RWPE2 (cell line): ENCODE data around the gene LAMC1.
"Not testable (repeated sequence)": the region's sequence is repeated elsewhere in the genome, so short reads cannot be mapped to it uniquely, and the experiment has no call there.

Experiments used
- ATAC-seq: fragments of 200-7000 bp; cut with Tn5 transposase; 3 replicates; pipeline ENCODE4 v1.9.1; 2021; ENCODE audit warnings: low read depth
- DNase-seq: peaks from one replicate; pipeline ENCODE4 v3.0.0-alpha.2; 2020; ENCODE audit warnings: low spot score
- H3K27ac ChIP-seq: fragments of 450-650 bp; 2 replicates; pipeline ENCODE4 v1.5.1; 2017; ENCODE audit warnings: mild to moderate bottlenecking; ENCODE audit not compliant: poor library complexity, severe bottlenecking
- H3K27me3 ChIP-seq: fragments of 250-450 bp; sonication (Bioruptor Pico); 2 replicates; pipeline ENCODE4 v1.5.1; 2021; ENCODE audit warnings: mild to moderate bottlenecking, moderate library complexity; ENCODE audit not compliant: insufficient read depth, poor library complexity, severe bottlenecking
- H3K36me3 ChIP-seq: fragments of 250-450 bp; sonication (Bioruptor Pico); 2 replicates; pipeline ENCODE4 v1.5.1; 2020; ENCODE audit warnings: low read depth, mild to moderate bottlenecking, moderate library complexity
- H3K4me1 ChIP-seq: fragments of 250-450 bp; sonication (Bioruptor Pico); 2 replicates; pipeline ENCODE4 v1.5.1; 2021; ENCODE audit warnings: mild to moderate bottlenecking, moderate library complexity; ENCODE audit not compliant: insufficient read depth, poor library complexity, severe bottlenecking
- H3K4me3 ChIP-seq: fragments of 250-450 bp; sonication (Bioruptor Pico); 2 replicates; pipeline ENCODE4 v1.5.1; 2021; ENCODE audit warnings: mild to moderate bottlenecking, moderate library complexity; ENCODE audit not compliant: severe bottlenecking
- H3K9me3 ChIP-seq: fragments of 250-450 bp; sonication (Bioruptor Pico); 2 replicates; pipeline ENCODE4 v1.5.1; 2021; ENCODE audit warnings: mild to moderate bottlenecking, moderate library complexity; ENCODE audit not compliant: severe bottlenecking
- CTCF ChIP-seq: fragments of 450-650 bp; IDR thresholded peaks from one replicate; pipeline ENCODE4 v1.5.1; 2017; ENCODE audit warnings: mild to moderate bottlenecking, moderate library complexity; ENCODE audit not compliant: poor library complexity, severe bottlenecking

LAMC1 gene

GRCh38 chr1:183143576-183144315 lies 120.5 kb downstream of the LAMC1 start:
- H3K36me3 ChIP-seq = peaks cover 50% of the 10 kb centered on the region
- TF ChIP-seq CTCF = no peak
- peak overlapping the region; percentile 7 for H3K27ac ChIP-seq
- DNase-seq (no peak), ATAC-seq (no peak)
- H3K4me1 ChIP-seq = peaks cover 17% of the 10 kb centered on the region
- H3K27me3 ChIP-seq = no peaks in the 10 kb centered on the region
- H3K9me3 ChIP-seq = no peaks in the 10 kb centered on the region
- no peak overlapping the region for H3K4me3 ChIP-seq

GRCh38 chr1:183144752-183145151 lies 121.5 kb downstream of the LAMC1 start:
- Histone ChIP-seq H3K9me3 (no peaks in the 10 kb centered on the region), H3K27ac (no peak overlapping the region), H3K4me1 (peaks cover 11% of the 10 kb centered on the region), H3K27me3 (no peaks in the 10 kb centered on the region), H3K36me3 (peaks cover 44% of the 10 kb centered on the region), H3K4me3 (no peak overlapping the region)
- ATAC-seq (no peak), DNase-seq (no peak)
- TF ChIP-seq CTCF = no peak

- peak overlapping the region; percentile 82 for H3K27ac ChIP-seq
- peaks cover 8% of the 10 kb centered on the region for H3K4me1 ChIP-seq
- no peaks in the 10 kb centered on the region for H3K27me3 ChIP-seq
- ATAC-seq (no peak), DNase-seq (no peak)
- H3K36me3 ChIP-seq = peaks cover 20% of the 10 kb centered on the region
- H3K4me3 ChIP-seq = no peak overlapping the region
- no peaks in the 10 kb centered on the region for H3K9me3 ChIP-seq
- TF ChIP-seq CTCF = no peak
Observed at GRCh38 chr1:183147735-183148134, 124.5 kb downstream of the LAMC1 start.

GRCh38 chr1:183148599-183148998 lies 125.4 kb downstream of the LAMC1 start:
- peaks cover 12% of the 10 kb centered on the region for H3K36me3 ChIP-seq
- no peak for TF ChIP-seq CTCF
- DNase-seq (no peak), ATAC-seq (peak; percentile 76)
- no peaks in the 10 kb centered on the region for H3K9me3 ChIP-seq
- peak overlapping the region; percentile 82 for H3K27ac ChIP-seq
- H3K4me3 ChIP-seq = no peak overlapping the region
- H3K4me1 ChIP-seq = peaks cover 8% of the 10 kb centered on the region
- H3K27me3 ChIP-seq = no peaks in the 10 kb centered on the region

- no peaks in the 10 kb centered on the region for H3K27me3 ChIP-seq
- peaks cover 8% of the 10 kb centered on the region for H3K4me1 ChIP-seq
- peak overlapping the region; percentile 82 for H3K27ac ChIP-seq
Observed at GRCh38 chr1:183149273-183149672, 126.1 kb downstream of the LAMC1 start.

GRCh38 chr1:183150032-183150431 lies 126.8 kb downstream of the LAMC1 start:
- not testable (repeated sequence) for H3K36me3 ChIP-seq, H3K4me3 ChIP-seq, ATAC-seq, H3K9me3 ChIP-seq, DNase-seq, H3K27me3 ChIP-seq, H3K4me1 ChIP-seq
- H3K27ac ChIP-seq = peak overlapping the region; percentile 22

More at GRCh38 chr1:183149273-183149672, 126.1 kb downstream of the LAMC1 start:
- peaks cover 8% of the 10 kb centered on the region; the same call in 1 of the 2 replicates for H3K36me3 ChIP-seq
- no peaks in the 10 kb centered on the region for H3K9me3 ChIP-seq
- no peak for TF ChIP-seq CTCF
- DNase-seq (no peak), ATAC-seq (no peak; the same call in 2 of the 3 replicates)
- H3K4me3 ChIP-seq = no peak overlapping the region
